ENCODE data around the gene GCNT4.

GRCh38 chr5:75023368-75024159 lies 28.8 kb downstream of the GCNT4 start:
- TF ChIP-seq CTCF (conservative IDR thresholded peaks at IDR 0.05; ENCODE audit: low read depth in 2 of 2) (no peak), JUNB (IDR thresholded peaks at IDR 0.05; ENCODE audit: unreplicated experiment) (no peak), CREB1 (CRISPR knock-in tag; IDR thresholded peaks at IDR 0.05; ENCODE audit: low read depth) (no peak), EZH2phosphoT487 (IDR thresholded peaks at IDR 0.05; ENCODE audit: unreplicated experiment) (no peak), POLR2AphosphoS5 (IDR thresholded peaks at IDR 0.05; ENCODE audit: low read depth) (no peak), EZH2 (IDR thresholded peaks at IDR 0.05; ENCODE audit: low read depth, unreplicated experiment) (no peak), REST (IDR thresholded peaks at IDR 0.05; ENCODE audit: unreplicated experiment) (no peak)

Measured in GM23338 (cell line).